GM08714 (cell line): ENCODE data around the gene CC2D2A.

Experiments used
- H3K4me3 ChIP-seq: fragments of 200-500 bp; sonication (Bioruptor generic); 2 replicates; pipeline ENCODE4 v1.5.1; 2014; ENCODE audit warnings: mild to moderate bottlenecking, low read length, inconsistent platforms
- ZNF274 ChIP-seq: IDR thresholded peaks from 2 replicates; pipeline ENCODE4 v1.6.1; 2012; ENCODE audit warnings: mild to moderate bottlenecking, low read depth, low read length

Gene CC2D2A

DNA sequence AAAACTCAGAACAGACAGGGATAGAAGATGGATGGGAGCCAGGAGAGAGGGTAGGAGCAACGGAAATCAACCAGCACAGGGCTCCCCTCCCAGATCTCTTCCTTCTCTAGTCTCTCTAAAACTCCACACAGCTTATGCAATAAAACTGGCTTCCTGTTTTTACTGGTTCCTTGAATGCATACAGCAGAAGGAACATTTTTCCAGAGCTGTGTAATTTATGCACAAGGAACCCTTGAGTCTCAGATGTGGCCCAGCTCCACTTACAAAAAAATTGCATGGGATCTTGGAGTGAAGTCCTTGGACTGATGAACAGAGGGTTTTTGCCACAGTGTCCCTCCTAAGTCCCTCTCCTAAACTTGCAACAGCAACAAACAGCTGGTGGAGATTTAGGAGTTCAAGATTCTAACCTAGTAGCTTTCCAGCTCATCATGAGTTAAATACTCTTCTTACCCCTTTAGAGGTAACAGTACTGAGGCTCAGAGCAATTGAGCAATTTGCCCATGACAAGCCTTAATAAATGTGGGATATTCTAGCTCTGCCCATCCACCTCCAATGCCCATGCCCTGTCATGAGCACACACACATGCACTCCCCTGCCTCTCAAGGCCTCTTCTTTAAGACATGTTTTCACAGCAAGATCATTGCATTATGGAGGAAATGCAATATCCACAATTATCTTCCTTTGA, 18.4 kb upstream of the CC2D2A start:
- H3K4me3 ChIP-seq, result no peak overlapping the region
- no peak for TF ChIP-seq ZNF274

DNA sequence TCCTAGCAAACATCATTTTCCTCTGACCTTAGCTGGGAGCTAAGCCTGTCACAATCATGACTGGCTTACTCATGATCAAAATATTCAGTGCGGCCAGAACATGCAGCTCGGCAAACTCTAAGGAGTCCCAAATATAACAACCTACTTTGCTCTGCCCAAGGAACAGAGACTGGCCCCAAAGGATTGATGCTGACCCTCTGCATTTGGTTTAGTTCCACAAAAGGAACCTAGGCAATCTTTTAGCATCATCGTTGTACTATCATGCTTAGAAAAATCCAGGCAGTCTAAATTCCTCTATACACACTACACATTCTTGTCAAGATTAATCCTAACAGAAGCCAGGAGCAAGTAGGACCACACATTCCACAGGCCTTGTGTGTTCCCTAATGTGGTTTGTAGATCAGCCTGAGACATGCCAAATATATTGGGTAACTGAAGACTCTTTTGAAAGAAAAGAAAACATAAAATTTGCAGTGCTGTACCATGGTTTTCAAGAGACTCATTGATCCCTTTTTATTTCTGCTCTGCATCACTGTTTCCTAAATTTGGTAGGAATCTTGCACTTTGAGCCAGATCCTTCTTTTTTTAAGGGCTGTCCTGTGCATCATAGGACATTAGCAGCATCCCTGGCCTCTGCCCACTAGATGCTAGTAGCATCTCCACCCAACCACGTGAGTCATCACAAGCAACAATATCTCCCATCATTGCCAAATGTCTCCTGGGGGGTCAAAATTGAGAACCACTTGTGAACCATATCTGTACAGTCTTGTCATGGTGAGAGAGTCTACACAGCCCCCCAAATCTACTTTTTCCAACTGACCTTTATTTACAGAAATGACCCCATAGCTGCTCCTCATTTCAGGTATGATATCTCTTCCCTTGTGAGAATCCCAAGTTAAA, 17.6 kb upstream of the CC2D2A start:
- TF ChIP-seq ZNF274, result no peak
- H3K4me3 ChIP-seq, result no peak overlapping the region

DNA sequence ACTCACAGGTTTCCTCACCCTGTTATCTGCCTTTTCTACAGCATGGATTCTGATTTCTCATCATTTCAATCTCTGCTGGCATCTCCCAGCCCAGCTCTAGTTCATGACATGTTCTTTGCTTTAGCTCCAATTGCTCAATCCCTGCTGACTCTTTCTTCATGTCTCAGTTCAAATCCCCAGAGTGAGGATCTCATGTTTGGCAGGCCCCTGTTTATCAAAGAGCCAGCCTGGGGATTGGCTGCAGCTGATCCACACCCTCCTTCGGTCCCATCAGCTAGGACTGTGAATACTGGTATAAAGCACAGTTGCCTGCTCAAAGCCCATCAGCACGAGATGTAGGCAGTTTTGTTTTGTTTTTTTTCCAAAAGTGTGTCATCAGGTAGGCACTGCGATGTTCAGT, 14.4 kb upstream of the CC2D2A start:
- no peak overlapping the region for H3K4me3 ChIP-seq
- no peak for TF ChIP-seq ZNF274

DNA sequence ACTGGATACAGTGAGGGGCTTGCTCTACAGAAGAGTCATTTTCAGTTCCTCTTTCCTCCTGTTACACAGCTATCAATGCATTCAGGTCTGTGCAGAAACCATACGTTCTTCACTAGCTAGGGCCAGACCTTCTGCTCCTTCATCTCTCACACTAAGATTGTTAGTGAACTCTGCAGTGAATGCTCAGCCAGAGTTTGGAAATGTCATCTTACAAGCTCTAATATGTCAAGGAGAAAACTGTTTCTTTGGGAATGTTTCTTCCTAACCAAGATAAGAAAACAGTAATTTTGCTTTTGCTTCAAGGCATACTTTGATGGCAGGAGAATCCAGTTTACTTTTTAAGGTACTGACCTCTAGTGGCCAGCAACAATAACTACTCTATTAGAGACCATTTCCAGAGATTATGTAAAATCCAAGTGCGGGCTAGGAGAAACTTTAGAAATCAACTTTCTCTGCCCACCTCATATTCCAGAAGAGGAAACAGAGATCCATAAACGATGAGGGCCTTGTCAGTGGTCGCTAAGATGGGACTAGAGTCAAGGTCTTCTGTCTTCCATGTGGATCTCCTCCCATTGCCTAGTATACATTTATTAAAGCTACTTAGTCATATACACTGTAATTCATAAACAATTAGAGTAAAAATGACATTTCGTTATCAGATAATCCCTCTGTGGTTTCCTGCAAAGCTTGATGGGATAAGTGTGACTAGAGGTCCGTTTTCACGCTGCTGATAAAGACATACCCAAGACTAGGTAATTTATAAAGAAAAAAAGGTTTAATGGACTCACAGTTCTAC, 12.1 kb upstream of the CC2D2A start:
- no peak overlapping the region for H3K4me3 ChIP-seq
- no peak for TF ChIP-seq ZNF274

DNA sequence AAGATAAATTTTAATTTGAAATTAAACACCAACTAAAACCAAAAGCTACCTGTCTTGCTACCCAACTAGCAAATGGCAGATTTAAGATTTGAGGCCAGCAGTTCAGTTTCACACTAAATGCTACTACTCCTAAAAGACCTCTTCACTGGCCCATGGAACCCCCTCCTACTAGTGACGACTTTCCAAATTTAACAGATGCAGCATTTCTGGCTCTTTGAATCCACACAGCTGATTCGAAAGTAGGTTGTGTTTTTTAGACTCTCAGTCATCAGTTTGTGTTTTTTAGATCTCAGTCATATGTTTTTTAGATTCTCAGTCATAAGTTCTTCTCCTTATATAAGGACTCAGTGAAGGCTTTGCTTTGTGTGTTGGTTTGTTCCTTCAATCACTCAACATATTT, 11.1 kb upstream of the CC2D2A start:
- no peak for TF ChIP-seq ZNF274

DNA sequence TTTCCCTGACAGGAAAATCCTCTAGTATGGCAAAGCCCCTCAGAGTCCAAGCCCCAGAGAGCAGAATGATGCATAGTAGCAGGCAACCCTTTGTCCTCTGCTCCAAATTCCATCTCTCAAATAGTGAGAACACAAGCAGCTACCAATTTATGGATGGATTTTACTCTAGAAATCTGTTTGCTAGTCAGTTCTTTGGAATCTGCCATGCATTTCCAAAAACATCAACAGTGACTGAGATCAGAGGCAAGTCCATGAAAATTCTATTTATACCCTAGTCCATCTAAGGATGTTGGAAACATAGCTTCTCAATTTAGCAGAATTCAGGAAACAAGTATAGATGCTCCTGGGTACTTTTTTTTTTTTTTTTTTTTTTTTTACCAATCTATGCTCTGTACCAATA, 10.0 kb upstream of the CC2D2A start:
- no peak for TF ChIP-seq ZNF274
- no peak overlapping the region for H3K4me3 ChIP-seq

More for the DNA sequence above, 11.1 kb upstream of the CC2D2A start:
- no peak overlapping the region for H3K4me3 ChIP-seq

- no peak overlapping the region for H3K4me3 ChIP-seq
- no peak for TF ChIP-seq ZNF274
Observed at GRCh38 chr4:15466596-15466995, 3.1 kb upstream of the CC2D2A start.

DNA sequence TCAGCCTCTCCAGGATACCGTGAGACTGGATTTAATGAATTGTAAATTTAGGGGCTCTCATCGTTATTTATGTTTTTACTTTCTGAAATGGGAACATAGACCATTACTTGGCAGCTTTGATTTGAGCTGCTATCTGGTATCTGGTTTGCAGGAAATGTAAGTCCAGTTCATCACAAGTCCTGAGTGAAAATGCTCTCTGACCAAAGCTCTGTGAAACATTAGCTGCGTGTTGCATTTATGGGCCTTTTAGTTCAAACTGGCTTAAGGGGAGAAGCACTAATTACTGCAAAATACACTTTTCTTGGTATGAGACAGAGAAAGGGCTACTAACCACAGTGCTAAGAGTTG, 420 bp downstream of the CC2D2A start:
- TF ChIP-seq ZNF274, result no peak
- H3K4me3 ChIP-seq, result peak overlapping the region; percentile 23; the same call in 1 of the 2 replicates

- no peak overlapping the region for H3K4me3 ChIP-seq
- no peak for TF ChIP-seq ZNF274
Observed at GRCh38 chr4:15476396-15476795, 6.7 kb downstream of the CC2D2A start.

DNA sequence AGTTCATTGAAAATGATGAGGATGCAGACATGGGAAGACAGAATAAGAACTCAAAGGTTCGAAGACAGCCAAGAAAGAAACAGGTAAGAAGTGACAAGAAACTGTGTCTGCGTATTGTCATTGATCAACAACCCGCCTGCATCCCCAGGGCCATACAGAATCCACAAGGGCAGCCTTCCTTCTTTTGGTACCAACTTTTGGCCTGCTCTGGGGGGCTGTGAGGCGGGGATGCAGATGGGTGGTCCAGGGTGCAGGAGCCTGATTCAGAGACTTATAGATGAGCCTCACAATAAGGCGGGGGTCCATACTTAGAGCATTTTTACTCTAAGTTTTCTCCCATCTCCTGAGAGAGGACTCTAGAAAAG, 9.0 kb downstream of the CC2D2A start:
- TF ChIP-seq ZNF274, result no peak
- no peak overlapping the region for H3K4me3 ChIP-seq

DNA sequence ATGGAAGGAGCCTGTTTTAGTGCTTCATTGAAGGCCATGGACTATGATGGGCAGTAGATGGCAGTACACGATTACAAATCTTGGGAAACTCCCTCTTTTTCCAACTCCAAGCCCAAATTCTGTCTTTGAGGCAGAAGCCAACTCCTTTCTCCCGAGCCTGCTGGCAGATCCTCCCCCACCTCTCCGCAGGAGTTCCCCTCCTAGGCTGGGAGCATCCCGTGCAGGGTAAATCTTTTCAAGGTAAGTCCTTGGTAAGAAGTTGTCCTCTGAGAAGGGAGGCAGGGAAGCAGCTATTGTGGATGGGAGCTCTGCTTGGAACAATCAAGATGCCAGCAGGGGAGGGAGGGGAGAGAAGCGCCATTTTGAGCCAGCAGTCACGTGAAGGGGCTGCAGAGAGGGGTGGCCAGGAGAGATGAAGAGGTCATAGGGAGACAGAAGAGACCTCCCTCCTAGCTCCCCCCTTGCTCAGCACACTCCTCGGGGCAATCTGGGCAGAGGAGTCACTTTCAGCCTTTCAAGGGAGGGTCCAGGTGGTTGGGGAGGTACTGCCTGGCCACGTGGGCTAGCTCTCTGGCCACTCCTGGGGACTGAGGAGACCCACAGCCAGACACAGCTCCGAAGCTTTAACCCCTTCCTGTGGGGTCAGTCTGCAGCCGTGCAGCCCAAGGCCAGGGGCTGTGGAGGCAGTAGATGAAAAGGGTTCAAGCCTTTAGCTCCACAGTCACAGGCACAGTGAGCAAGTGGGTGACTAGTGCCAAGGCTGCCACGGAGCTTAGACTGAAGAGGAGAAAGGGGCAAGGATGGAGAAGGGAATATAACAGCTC, 9.6 kb downstream of the CC2D2A start:
- no peak for TF ChIP-seq ZNF274
- H3K4me3 ChIP-seq, result no peak overlapping the region

DNA sequence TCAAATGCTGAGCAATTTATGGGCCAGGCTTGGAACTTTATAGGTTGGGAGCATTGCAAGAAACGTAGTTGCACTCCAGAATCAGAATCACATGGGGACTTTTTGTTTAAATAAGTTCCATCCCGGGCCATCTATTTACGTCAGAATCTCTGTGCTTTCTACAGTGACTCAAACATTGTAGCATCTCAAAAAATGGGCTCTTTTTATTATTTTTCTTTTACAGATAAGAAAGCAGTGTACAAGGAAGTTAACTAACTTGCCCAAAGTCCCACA, 10.2 kb downstream of the CC2D2A start:
- H3K4me3 ChIP-seq, result no peak overlapping the region

DNA sequence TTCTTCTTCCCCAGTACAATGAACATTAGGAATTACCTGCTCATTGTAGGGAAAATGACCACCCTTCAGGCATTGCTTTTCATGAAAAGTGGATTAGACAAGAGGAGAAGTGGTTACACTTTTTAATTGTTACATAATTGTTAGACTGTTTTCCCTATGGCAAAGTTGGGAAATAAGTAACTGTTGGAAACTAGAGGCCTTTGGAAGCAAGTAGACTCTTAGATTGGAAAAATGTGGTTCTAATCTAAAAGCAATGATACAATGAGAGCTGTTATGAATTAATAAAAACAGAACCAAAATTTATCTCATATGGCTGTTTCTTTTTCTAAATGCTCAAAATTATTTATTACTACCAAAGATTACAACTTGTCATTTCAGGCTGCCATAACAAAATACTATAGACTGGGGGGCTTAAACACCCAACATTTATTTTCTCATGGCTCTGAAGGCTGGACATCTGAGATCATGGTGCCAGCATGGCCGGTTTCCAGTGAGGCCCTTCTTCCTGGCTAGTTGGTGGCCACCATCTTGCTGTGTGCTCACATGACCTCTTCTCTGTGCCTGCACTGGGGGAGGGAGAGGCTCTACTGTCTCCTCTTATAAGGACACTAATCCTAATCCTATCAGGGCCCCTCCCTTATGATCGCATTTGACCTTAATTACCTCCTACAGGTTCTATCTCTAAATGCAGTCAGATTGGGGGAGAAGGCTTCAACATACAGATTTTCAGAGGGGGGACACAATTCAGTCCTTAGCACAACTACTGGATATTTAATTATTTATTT, 12.5 kb downstream of the CC2D2A start:
- H3K4me3 ChIP-seq, result no peak overlapping the region
- TF ChIP-seq ZNF274, result no peak

More for the DNA sequence above, 10.2 kb downstream of the CC2D2A start:
- TF ChIP-seq ZNF274, result no peak
